Measurements from ENCODE around the gene LRRC1.

LRRC1 gene

GRCh38 chr6:53845280-53846195 lies 50.7 kb downstream of the LRRC1 start:
- no peak for DNase-seq (ENCODE audit: extremely low read depth in 1 of 2, low read depth in 1 of 2)

- DNase-seq (ENCODE audit: extremely low read depth in 1 of 2, low read depth in 1 of 2), result no peak
Measured at GRCh38 chr6:53846250-53846649, 51.4 kb downstream of the LRRC1 start.

GRCh38 chr6:53847796-53848314 lies 53.0 kb downstream of the LRRC1 start:
- no peak for DNase-seq (ENCODE audit: extremely low read depth in 1 of 2, low read depth in 1 of 2)

- no peak for DNase-seq (ENCODE audit: extremely low read depth in 1 of 2, low read depth in 1 of 2)
Measured at GRCh38 chr6:53850527-53850926, 55.7 kb downstream of the LRRC1 start.

- no peak for DNase-seq (ENCODE audit: extremely low read depth in 1 of 2, low read depth in 1 of 2)
Measured at GRCh38 chr6:53851561-53851960, 56.8 kb downstream of the LRRC1 start.

GRCh38 chr6:53852805-53853204 lies 58.0 kb downstream of the LRRC1 start:
- no peak for DNase-seq (ENCODE audit: extremely low read depth in 1 of 2, low read depth in 1 of 2)

GRCh38 chr6:53854843-53855567 lies 60.2 kb downstream of the LRRC1 start:
- no peak for DNase-seq (ENCODE audit: extremely low read depth in 1 of 2, low read depth in 1 of 2)

GRCh38 chr6:53855940-53856339 lies 61.1 kb downstream of the LRRC1 start:
- DNase-seq (ENCODE audit: extremely low read depth in 1 of 2, low read depth in 1 of 2), result no peak

GRCh38 chr6:53857318-53858094 lies 62.7 kb downstream of the LRRC1 start:
- DNase-seq (ENCODE audit: extremely low read depth in 1 of 2, low read depth in 1 of 2), result no peak

GRCh38 chr6:53858196-53858595 lies 63.4 kb downstream of the LRRC1 start:
- no peak for DNase-seq (ENCODE audit: extremely low read depth in 1 of 2, low read depth in 1 of 2)

- DNase-seq (ENCODE audit: extremely low read depth in 1 of 2, low read depth in 1 of 2), result no peak
Measured at GRCh38 chr6:53858913-53859312, 64.1 kb downstream of the LRRC1 start.

- DNase-seq (ENCODE audit: extremely low read depth in 1 of 2, low read depth in 1 of 2), result no peak
Measured at GRCh38 chr6:53860511-53860910, 65.7 kb downstream of the LRRC1 start.

GRCh38 chr6:53861518-53861917 lies 66.7 kb downstream of the LRRC1 start:
- no peak for DNase-seq (ENCODE audit: extremely low read depth in 1 of 2, low read depth in 1 of 2)

- no peak for DNase-seq (ENCODE audit: extremely low read depth in 1 of 2, low read depth in 1 of 2)
Measured at GRCh38 chr6:53862662-53863462, 68.1 kb downstream of the LRRC1 start.

GRCh38 chr6:53864781-53865180 lies 70.0 kb downstream of the LRRC1 start:
- no peak for DNase-seq (ENCODE audit: extremely low read depth in 1 of 2, low read depth in 1 of 2)

GRCh38 chr6:53866226-53866625 lies 71.4 kb downstream of the LRRC1 start:
- no peak for DNase-seq (ENCODE audit: extremely low read depth in 1 of 2, low read depth in 1 of 2)

- DNase-seq (ENCODE audit: extremely low read depth in 1 of 2, low read depth in 1 of 2), result no peak
Measured at GRCh38 chr6:53868626-53869025, 73.8 kb downstream of the LRRC1 start.

- no peak for DNase-seq (ENCODE audit: extremely low read depth in 1 of 2, low read depth in 1 of 2)
Measured at GRCh38 chr6:53869964-53870363, 75.2 kb downstream of the LRRC1 start.

- no peak for DNase-seq (ENCODE audit: extremely low read depth in 1 of 2, low read depth in 1 of 2)
Measured at GRCh38 chr6:53873922-53874321, 79.1 kb downstream of the LRRC1 start.

- DNase-seq (ENCODE audit: extremely low read depth in 1 of 2, low read depth in 1 of 2), result no peak
Measured at GRCh38 chr6:53874964-53875363, 80.2 kb downstream of the LRRC1 start.

All from stimulated activated CD8-positive, alpha-beta memory T cell treated with anti-CD3 and anti-CD28 coated beads, Interleukin-7, amount 100 ng/mL, for 48 hours (primary cell).